Right lobe of liver (tissue), 6 donors: ENCODE data around the gene CDT1. TPM values are rescaled to one million over a fixed set of nuclear protein-coding genes. Genes with fewer than 3 reads are reported as not detected.
"Not testable (repeated sequence)": the region's sequence is repeated elsewhere in the genome, so short reads cannot be mapped to it uniquely, and the experiment has no call there.

ENCODE experiments used
- ATAC-seq, 4 donors: fragments of 200-7000 bp; cut with Tn5 transposase; one replicate each; pipeline ENCODE4 v1.9.1; 2020; ENCODE audit warnings: mild to moderate bottlenecking in 4 of 4, moderate library complexity in 4 of 4
- DNase-seq, 3 donors: peaks; one replicate each; pipeline ENCODE4 v3.0.0-alpha.2; 2020
- H3K27ac ChIP-seq, 3 donors: fragments of 200-600 bp; one replicate each; pipeline ENCODE4 v1.8.0; 2022
- H3K27me3 ChIP-seq, 2 donors: fragments of 200-600 bp; one replicate each; pipeline ENCODE4 v1.8.0; 2022
- H3K36me3 ChIP-seq, 4 donors: fragments of 200-600 bp; sonication (generic) in 1 of 4; one replicate each; pipeline versions ENCODE4 v1.5.1 to v1.8.0; 2017 to 2022; ENCODE audit warnings: control low read depth in 1 of 4
- H3K4me1 ChIP-seq, 4 donors: fragments of 200-600 bp; sonication (generic) in 1 of 4; one replicate each; pipeline versions ENCODE4 v1.5.1 to v1.8.0; 2017 to 2022; ENCODE audit warnings: control low read depth in 1 of 4
- H3K4me3 ChIP-seq, 3 donors: fragments of 200-600 bp; one replicate each; pipeline ENCODE4 v1.8.0; 2022
- H3K9me3 ChIP-seq, 4 donors: fragments of 200-600 bp; sonication (generic) in 1 of 4; one replicate each; pipeline versions ENCODE4 v1.5.1 to v1.8.0; 2017 to 2022; ENCODE audit warnings: control low read depth in 1 of 4
- CTCF ChIP-seq, 4 donors: fragments of 200-600 bp in 3 of 4; fragments of 450-650 bp in 1 of 4; IDR thresholded peaks; one replicate each; pipeline versions ENCODE4 v1.5.1 to v1.8.0; 2016 to 2022; ENCODE audit warnings: antibody characterized with exemption in 4 of 4, mild to moderate bottlenecking in 2 of 4
- POLR2A ChIP-seq: fragments of 450-650 bp; IDR thresholded peaks from one replicate; pipeline ENCODE4 v1.6.1; 2017; ENCODE audit warnings: antibody characterized with exemption, mild to moderate bottlenecking
- WGBS: methylation state at CpG from one replicate; pipeline ENCODE4 v1.1.6; 2018; ENCODE audit warnings: low coverage, low lambda C conversion rate; ENCODE audit not compliant: insufficient coverage; ENCODE audit errors: missing lambda C conversion rate; 5-methylcytosine and 5-hydroxymethylcytosine counted together
- intact Hi-C, 2 donors: fragments of 100-400 bp; cut with DNase I; formaldehyde crosslinking; loops; one replicate each; pipeline versions ENCODE4 v1.11.2 to v1.14.1; 2022
- total RNA-seq, 6 experiments: library from RNA; depleted of rRNA in 2 of 6; stranded (reverse); fragments of >200 nt in 2 of 6; fragmentation: NEBNext Ultra II Directional in 3 of 6; extraction: Animal tissue kit (Norgen Biotek cat#: 25700) in 3 of 6; gene quantifications; one replicate each; pipeline versions ENCODE4 v1.1.0 to v1.2.4, GENCODE V29; 2016 to 2023
- donor health status: DM: no; HTN: yes; CAD: no.
- donor health status: DM: no; HTN: no; CAD: no.
- donor health status: DM: no; HTN: no; CAD: no.
- donor health status: DM: no; HTN: yes; CAD: no.
- donor health status: DM: no; HTN: yes; CAD: no.

CDT1 gene
- total RNA-seq, 6 experiments from 2014 or later: 0.22 to 9.6 (median 0.42) TPM

GRCh38 chr16:88822281-88823040, 18.9 kb downstream of the CDT1 start:
- ATAC-seq (no peak), DNase-seq (no peak)
- Histone ChIP-seq H3K4me1 (no peaks in the 10 kb centered on the region), H3K36me3 (peaks cover 0 to 2% (median 0%) of the 10 kb centered on the region in 4 donors), H3K27ac (no peak overlapping the region), H3K9me3 (no peaks in the 10 kb centered on the region), H3K4me3 (no peak overlapping the region), H3K27me3 (no peaks in the 10 kb centered on the region)
- TF ChIP-seq POLR2A (no peak), CTCF (IDR thresholded peaks at IDR 0.05) (no peak)
- intact Hi-C loops: no loop called here
- WGBS: 100% methylated on average over 1 of the region's 24 CpGs

- ATAC-seq, H3K4me3 ChIP-seq, H3K27ac ChIP-seq, H3K36me3 ChIP-seq, H3K27me3 ChIP-seq, H3K4me1 ChIP-seq, H3K9me3 ChIP-seq, intact Hi-C loops, DNase-seq: not testable (repeated sequence)
- WGBS: 94% methylated on average over 3 of the region's 31 CpGs
Measured at GRCh38 chr16:88823646-88824045, 20.1 kb downstream of the CDT1 start.

GRCh38 chr16:88824256-88825077, 20.9 kb downstream of the CDT1 start:
- Histone ChIP-seq H3K4me1 (no peaks in the 10 kb centered on the region), H3K27ac (no peak overlapping the region), H3K4me3 (no peak overlapping the region), H3K27me3 (no peaks in the 10 kb centered on the region), H3K9me3 (no peaks in the 10 kb centered on the region), H3K36me3 (peaks cover 0 to 5% (median 0%) of the 10 kb centered on the region in 4 donors)
- WGBS: 77% methylated on average over 10 of the region's 33 CpGs
- no peak for DNase-seq
- intact Hi-C loops: no loop called here
- no peak for ATAC-seq
- no peak for TF ChIP-seq CTCF (IDR thresholded peaks at IDR 0.05)
- TF ChIP-seq POLR2A: no peak

GRCh38 chr16:88825146-88825545, 21.6 kb downstream of the CDT1 start:
- TF ChIP-seq POLR2A: no peak
- WGBS: no CpG with 5 or more reads among the region's 12 CpGs
- no peak for ATAC-seq
- Histone ChIP-seq H3K4me1 (no peaks in the 10 kb centered on the region), H3K27me3 (no peaks in the 10 kb centered on the region), H3K27ac (no peak overlapping the region), H3K4me3 (no peak overlapping the region), H3K36me3 (peaks cover 0 to 5% (median 0%) of the 10 kb centered on the region in 4 donors), H3K9me3 (no peaks in the 10 kb centered on the region)
- intact Hi-C loops: no loop called here
- no peak for DNase-seq

GRCh38 chr16:88826070-88826840, 22.7 kb downstream of the CDT1 start:
- H3K36me3 ChIP-seq: peaks cover 0 to 5% (median 0%) of the 10 kb centered on the region in 4 donors
- H3K9me3 ChIP-seq: no peaks in the 10 kb centered on the region
- H3K4me3 ChIP-seq: no peak overlapping the region
- TF ChIP-seq CTCF (IDR thresholded peaks at IDR 0.05) (no peak), POLR2A (no peak)
- intact Hi-C loops: no loop called here
- WGBS: 94% methylated on average over 12 of the region's 26 CpGs
- no peaks in the 10 kb centered on the region for H3K27me3 ChIP-seq
- DNase-seq (no peak), ATAC-seq (no peak)
- no peaks in the 10 kb centered on the region for H3K4me1 ChIP-seq
- no peak overlapping the region for H3K27ac ChIP-seq
